ENCODE results near the gene DCXR.

- TF ChIP-seq CTCF (IDR thresholded peaks at IDR 0.05) (no peak), POLR2AphosphoS5 (IDR thresholded peaks at IDR 0.05; ENCODE audit: insufficient read depth in 1 of 2, low read depth in 1 of 2) (no peak), POLR2A (IDR thresholded peaks at IDR 0.05) (no peak)
Measured at GRCh38 chr17:82035956-82036633, 1.4 kb downstream of the DCXR start.
